Measurements from ENCODE around the gene TRIM8.

DNA sequence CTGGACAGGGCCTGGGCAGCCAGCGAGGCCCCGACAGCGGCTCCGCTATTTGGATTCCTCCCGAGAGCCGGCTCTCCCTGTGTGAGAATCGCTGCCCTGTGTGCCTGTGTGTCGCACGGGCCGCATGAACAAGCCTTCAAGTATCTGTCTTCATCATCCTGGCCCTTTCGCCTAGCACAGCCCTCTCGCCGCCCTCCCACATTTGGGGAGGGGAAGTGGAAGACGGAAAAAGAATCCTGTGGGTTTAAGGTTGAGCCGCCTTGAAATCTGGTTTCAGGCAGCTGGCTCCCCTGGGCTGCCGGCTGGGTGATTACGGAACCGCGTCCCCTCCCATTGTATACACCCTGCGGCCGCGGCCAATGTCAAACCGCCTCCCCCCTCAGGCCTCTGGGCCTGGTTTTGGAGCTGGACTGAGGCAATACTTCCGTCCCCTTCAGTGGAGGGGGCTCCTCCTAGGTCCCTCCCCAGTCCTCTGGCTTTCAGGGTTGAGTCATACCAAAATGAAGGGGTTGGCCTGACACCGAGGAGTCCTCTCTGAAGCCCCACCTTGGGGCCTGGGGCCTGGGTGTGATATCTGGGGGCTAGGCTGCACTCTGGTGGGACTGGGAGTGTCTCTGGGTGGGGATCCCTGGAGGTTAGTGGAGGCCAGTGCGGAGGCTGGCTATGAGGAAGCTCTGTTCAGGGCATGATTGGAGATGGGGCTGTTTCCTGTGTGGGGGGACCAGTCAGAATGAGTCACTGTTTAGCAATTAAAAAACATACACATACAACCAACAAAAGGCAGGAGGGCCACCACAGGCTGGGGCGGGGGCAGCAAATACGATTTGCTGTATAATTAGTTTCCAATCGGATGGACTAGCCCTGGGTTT lies 1.7 kb downstream of the TRIM8 start:
- TF ChIP-seq, protein P1, sequence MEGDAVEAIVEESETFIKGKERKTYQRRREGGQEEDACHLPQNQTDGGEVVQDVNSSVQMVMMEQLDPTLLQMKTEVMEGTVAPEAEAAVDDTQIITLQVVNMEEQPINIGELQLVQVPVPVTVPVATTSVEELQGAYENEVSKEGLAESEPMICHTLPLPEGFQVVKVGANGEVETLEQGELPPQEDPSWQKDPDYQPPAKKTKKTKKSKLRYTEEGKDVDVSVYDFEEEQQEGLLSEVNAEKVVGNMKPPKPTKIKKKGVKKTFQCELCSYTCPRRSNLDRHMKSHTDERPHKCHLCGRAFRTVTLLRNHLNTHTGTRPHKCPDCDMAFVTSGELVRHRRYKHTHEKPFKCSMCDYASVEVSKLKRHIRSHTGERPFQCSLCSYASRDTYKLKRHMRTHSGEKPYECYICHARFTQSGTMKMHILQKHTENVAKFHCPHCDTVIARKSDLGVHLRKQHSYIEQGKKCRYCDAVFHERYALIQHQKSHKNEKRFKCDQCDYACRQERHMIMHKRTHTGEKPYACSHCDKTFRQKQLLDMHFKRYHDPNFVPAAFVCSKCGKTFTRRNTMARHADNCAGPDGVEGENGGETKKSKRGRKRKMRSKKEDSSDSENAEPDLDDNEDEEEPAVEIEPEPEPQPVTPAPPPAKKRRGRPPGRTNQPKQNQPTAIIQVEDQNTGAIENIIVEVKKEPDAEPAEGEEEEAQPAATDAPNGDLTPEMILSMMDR (IDR thresholded peaks at IDR 0.05) = no peak
- no peak for TF ChIP-seq EZH2 (IDR thresholded peaks at IDR 0.05; ENCODE audit: borderline replicate concordance, insufficient read depth, low read depth, low read length, poor library complexity, severe bottlenecking)
